HG02840 (cell line): ENCODE measurements around the gene EGR2.
A peak's percentile ranks its signal among the peaks of the same experiment; 100 is the strongest.

Experiments used
- ATAC-seq: cut with Tn5 transposase; IDR thresholded peaks from one replicate; pipeline ENCODE4 v1.9.1; 2021; ENCODE audit warnings: mild to moderate bottlenecking, moderate library complexity, moderate number of reproducible peaks; ENCODE audit not compliant: unreplicated experiment, low FRiP score

Gene EGR2

GRCh38 chr10:62818426-62819011, 2.4 kb upstream of the EGR2 start:
- no peak for ATAC-seq

DNA sequence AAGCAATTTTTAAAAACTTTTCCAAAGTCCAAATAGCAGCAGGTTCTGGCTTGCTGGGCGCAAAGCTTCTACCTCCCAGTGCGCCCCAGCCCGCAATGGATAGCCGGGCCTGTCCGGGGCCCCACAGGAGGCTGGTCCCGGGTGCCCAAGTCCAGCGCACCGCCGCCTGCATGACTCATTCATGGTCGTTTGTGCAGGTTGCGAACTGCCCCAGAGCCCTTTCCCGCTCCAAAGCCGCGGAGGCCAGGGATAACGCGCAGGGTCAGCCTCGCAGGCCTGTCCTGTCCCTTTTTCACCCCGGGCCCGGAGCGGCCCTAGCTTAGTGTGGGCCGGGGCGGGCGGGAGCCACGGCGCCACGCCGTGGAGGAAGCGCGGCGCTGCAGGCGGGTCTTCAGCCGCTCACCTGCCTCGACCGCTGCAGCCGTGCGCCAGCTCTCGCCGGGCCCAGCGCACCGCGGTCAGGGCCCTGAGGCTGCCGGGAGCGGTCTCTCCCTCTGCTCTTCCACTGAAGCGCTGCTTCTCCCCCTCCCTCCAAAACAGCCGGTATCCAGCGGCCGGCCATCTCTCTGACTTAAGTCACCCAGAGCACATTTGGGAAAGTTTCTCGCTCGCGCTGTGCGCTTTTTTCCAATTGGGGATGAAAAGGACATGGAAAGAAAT, 1.7 kb upstream of the EGR2 start:
- peak; percentile 23 for ATAC-seq

GRCh38 chr10:62817121-62817765, 1.1 kb upstream of the EGR2 start:
- no peak for ATAC-seq

- no peak for ATAC-seq
Observed at GRCh38 chr10:62816076-62816330, 163 bp downstream of the EGR2 start.

- ATAC-seq: no peak
Observed at GRCh38 chr10:62815381-62816075, 638 bp downstream of the EGR2 start.

- ATAC-seq: no peak
Observed at GRCh38 chr10:62814756-62815380, 1.3 kb downstream of the EGR2 start.

- ATAC-seq: no peak
Observed at GRCh38 chr10:62813981-62814380, 2.2 kb downstream of the EGR2 start.

DNA sequence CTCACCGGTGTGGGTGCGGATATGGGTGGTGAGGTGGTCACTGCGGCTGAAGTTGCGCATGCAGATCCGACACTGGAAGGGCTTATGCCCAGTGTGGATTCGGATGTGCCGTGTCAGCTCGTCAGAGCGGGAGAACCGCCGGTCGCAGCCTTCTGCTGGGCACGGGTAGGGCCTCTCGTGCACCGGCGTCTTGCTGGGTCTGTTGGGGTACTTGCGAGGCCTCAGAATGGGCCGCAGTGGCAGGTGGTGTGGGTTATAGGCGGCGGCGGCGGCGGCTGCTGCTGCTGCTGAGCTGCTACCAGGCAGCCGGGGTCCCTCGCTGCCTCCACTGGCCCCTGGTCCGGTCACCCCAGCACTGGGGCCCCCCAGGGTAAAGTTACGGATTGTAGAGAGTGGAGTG, 2.7 kb downstream of the EGR2 start:
- ATAC-seq: no peak

DNA sequence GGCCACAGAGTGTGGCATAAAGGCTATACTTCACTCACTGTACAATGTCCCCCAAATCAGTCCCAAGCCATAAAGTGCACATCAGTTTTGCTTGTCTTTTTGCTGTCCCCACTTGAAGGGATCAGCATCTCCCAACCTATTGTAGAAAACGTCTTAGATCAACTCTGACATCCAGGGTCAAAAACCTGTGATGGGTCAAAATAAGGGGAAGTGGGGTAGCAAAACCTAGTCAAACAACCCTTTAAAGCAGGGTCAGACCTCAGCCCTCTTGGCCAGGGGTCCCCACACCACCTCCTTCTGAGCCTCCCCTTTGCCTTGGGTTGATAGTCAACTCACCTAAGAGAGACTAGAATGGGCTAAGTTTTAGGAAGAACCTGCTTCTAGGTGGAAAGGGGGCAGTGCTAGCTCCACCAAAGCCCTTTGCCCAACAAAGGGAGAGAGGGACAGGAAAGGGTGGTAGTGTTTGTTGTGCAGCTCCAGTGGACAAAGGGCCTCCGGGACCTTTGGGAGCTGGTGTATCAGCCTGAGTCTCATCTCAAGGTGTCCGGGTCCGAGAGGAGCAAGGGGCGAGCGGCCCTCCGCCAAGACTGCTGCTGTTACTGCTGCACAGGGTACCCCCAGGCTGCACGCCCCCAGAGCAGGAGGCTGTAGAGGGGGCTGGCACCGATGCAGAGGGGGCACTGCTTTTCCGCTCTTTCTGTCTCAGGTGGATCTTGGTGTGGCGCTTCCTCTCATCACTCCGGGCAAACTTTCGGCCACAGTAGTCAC, 3.3 kb downstream of the EGR2 start:
- ATAC-seq: no peak

GRCh38 chr10:62811159-62811875, 4.8 kb downstream of the EGR2 start:
- peak; percentile 41 for ATAC-seq

DNA sequence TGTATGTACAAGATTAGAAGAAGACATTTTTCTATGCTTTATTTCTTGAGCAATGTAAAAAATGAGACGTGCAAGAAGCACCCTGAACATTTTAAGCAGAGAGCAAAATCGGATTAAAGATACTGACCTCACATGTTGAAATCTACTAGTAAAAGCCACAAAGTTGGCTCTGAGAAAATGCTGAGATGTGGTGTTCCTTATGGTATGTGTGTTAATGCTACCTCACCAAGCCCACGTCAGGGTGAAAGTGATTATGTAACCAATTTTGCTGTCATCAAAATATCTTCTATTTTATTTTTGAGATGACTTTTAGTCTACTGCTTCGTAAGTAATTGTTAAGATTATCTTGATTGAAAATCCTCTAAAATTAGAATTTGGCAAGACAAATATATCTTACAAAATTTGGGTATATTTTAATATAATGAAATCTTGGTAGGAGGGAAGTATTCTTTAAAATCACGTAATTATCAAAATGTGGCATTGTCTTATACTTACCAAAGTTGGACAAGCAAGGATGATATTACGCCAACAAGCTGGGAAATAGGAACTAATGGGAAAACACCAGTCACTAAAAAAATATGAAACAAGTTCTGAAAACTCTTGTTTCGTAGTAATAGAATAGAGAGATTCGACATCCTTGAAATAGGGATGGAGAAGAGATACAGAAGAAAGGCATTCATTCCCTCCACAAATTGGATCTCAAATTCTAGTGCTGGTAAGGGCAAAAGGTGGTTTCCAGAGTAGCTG, 5.8 kb downstream of the EGR2 start:
- ATAC-seq: no peak

GRCh38 chr10:62806251-62806650, 9.9 kb downstream of the EGR2 start:
- ATAC-seq: no peak

- peak; percentile 3 for ATAC-seq
Observed at GRCh38 chr10:62805231-62806099, 10.7 kb downstream of the EGR2 start.

DNA sequence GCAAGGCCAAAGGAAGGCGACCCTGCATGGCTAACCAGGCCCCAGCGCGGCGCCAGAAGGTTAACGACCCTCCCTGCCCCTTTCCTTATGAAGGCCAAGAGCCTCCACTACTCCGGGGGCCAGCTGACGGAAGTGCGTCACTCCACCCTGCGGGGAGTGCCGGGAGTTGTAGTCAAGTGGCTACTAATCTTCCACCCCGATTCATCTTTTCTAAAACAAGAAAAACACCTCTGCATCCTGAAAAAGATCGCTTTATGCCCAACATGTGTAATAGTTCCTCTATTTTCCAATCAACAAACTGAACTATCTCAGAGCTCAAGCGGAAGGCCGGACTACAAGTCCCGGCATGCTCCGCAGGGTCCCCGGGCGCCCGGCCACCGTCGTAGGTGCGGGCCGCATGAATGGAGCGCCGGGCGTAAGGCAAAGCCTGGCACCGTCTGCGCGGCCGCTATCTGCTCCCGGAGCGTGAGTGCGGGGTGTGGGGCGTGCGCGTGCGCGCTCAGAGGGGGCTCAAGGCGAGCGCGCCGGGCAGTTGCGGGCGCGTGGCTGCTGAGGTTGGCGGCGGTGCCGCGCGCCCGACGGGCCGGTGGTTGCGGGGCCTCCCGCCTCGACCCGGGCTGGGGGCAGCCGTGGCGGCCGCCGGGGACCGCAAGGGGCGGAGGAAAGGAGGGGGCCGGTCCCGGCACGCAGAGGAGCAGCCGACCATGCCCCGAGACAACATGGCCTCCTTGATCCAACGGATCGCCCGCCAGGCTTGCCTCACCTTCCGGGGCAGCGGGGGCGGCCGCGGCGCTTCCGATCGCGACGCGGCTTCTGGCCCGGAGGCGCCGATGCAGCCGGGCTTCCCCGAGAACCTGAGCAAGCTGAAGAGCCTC, 11.6 kb downstream of the EGR2 start, which contains the start of gene ADO:
ADO (plus strand) TSS at position 365 of the 875 bp plus-strand sequence; CDS start at position 705, 340 bp downstream.
- peak; percentile 87 for ATAC-seq

GRCh38 chr10:62803724-62804355, 12.3 kb downstream of the EGR2 start:
- peak; percentile 12 for ATAC-seq

DNA sequence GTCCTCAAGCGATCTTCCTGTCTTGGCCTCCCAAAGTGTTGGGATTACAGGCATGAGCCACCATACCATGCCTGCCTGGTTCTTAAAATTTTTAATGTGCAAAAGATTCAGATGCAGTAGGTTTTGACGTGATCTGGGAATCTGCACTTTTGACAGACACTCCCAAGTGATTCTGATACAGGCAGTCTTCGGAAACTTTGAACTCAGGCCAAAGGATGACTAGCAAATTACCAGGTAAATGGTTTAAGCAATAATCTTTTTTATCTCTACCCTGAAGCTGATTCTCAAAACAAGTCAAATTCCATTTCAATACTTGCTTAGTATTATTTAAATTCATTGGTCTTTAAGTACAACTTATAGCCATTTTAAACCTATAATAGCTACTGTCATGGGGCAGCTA, 14.3 kb downstream of the EGR2 start:
- no peak for ATAC-seq

DNA sequence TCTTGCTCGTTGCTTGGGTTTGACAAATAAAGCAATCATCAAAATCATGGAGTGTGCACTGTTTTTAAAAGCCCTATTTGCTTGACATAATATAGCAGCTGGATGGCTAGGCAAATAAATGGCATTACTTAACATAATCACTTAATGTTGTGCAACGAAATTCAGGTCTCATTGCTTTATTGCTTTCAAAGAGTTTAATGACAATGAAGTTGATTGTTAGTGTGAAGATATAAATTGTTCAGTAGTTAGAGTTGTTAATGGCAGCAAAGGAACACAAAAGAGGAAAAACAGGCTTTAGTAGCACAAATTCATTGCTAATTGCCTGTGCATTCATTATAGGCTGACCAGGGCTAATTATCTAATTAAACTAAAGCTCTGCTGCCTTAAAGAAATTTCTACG, 19.3 kb downstream of the EGR2 start:
- ATAC-seq: no peak
